Esophagus (tissue), 2 donors: ENCODE measurements around the gene RRP36. TPM values are rescaled to one million over a fixed set of nuclear protein-coding genes. Genes with fewer than 3 reads are reported as not detected.
"Not testable (repeated sequence)": the region's sequence is repeated elsewhere in the genome, so short reads cannot be mapped to it uniquely, and the experiment has no call there.

Source experiments
- H3K27ac ChIP-seq, 2 donors: one replicate each; pipeline ENCODE4 v1.5.1; 2013; ENCODE audit warnings: low read depth in 2 of 2, mild to moderate bottlenecking in 2 of 2, inconsistent platforms in 1 of 2, low read length in 1 of 2, moderate library complexity in 1 of 2
- H3K27me3 ChIP-seq, 2 donors: one replicate each; pipeline ENCODE4 v1.6.1; 2013; ENCODE audit warnings: low read length in 2 of 2, control low read depth in 1 of 2, mild to moderate bottlenecking in 1 of 2; ENCODE audit not compliant: insufficient read depth in 2 of 2, control insufficient read depth in 1 of 2
- H3K36me3 ChIP-seq, 2 donors: one replicate each; pipeline ENCODE4 v1.6.1; 2013; ENCODE audit warnings: low read length in 1 of 2; ENCODE audit not compliant: control insufficient read depth in 2 of 2, insufficient read depth in 2 of 2
- H3K4me1 ChIP-seq, 2 donors: one replicate each; pipeline ENCODE4 v1.6.1; 2013; ENCODE audit warnings: low read length in 1 of 2; ENCODE audit not compliant: control insufficient read depth in 2 of 2, insufficient read depth in 2 of 2
- H3K4me3 ChIP-seq, 2 donors: one replicate each; pipeline ENCODE4 v1.5.1; 2013; ENCODE audit warnings: low read length in 2 of 2, mild to moderate bottlenecking in 2 of 2, low read depth in 1 of 2, moderate library complexity in 1 of 2
- H3K9me3 ChIP-seq, 2 donors: one replicate each; pipeline ENCODE4 v1.6.1; 2013; ENCODE audit warnings: mild to moderate bottlenecking in 2 of 2, low read depth in 1 of 2, low read length in 1 of 2, moderate library complexity in 1 of 2; ENCODE audit not compliant: control insufficient read depth in 2 of 2, insufficient read depth in 1 of 2
- WGBS, 2 donors: extraction: QIAGEN DNeasy Blood & Tissue Kit; methylation state at CpG; one replicate each; pipeline ENCODE4 v1.1.7; 2013; 5-methylcytosine and 5-hydroxymethylcytosine counted together
- polyA plus RNA-seq, 2 donors: library from polyadenylated mRNA; stranded (reverse); fragments of 200-250 nt; gene quantifications; one replicate each; pipeline ENCODE4 v1.2.3, GENCODE V29; 2013
- donor health status: healthy with polysubstance abuse.
- donor health status: Bipolar disorder and iron deficiency.

The RRP36 gene
- polyA plus RNA-seq, 2 donors, result 18.4 to 40.3 TPM

- Histone ChIP-seq H3K36me3 (peaks cover 0 to 29% of the 10 kb centered on the region in 2 donors), H3K4me3 (no peak overlapping the region), H3K27me3 (no peaks in the 10 kb centered on the region), H3K4me1 (no peaks in the 10 kb centered on the region), H3K9me3 (no peaks in the 10 kb centered on the region), H3K27ac (no peak overlapping the region)
- 88 to 93% methylated on average over 2 of the region's 2 CpGs for WGBS, 2 donors
These were observed 12.2 kb downstream of the RRP36 start for GRCh38 chr6:43033496-43034189.

GRCh38 chr6:43034190-43034525, 12.7 kb downstream of the RRP36 start:
- Histone ChIP-seq H3K27ac (no peak overlapping the region), H3K4me1 (no peaks in the 10 kb centered on the region), H3K27me3 (no peaks in the 10 kb centered on the region), H3K4me3 (no peak overlapping the region), H3K36me3 (peaks cover 0 to 29% of the 10 kb centered on the region in 2 donors), H3K9me3 (no peaks in the 10 kb centered on the region)
- 88 to 96% methylated on average over 2 of the region's 2 CpGs for WGBS, 2 donors

GRCh38 chr6:43035495-43036194, 14.2 kb downstream of the RRP36 start:
- Histone ChIP-seq H3K27ac (no peak overlapping the region), H3K27me3 (no peaks in the 10 kb centered on the region), H3K4me3 (no peak overlapping the region), H3K36me3 (peaks cover 0 to 34% of the 10 kb centered on the region in 2 donors), H3K4me1 (no peaks in the 10 kb centered on the region), H3K9me3 (no peaks in the 10 kb centered on the region)
- WGBS, 2 donors, result 68 to 70% methylated on average over 4 of the region's 4 CpGs

GRCh38 chr6:43036712-43037111, 15.3 kb downstream of the RRP36 start:
- Histone ChIP-seq H3K36me3 (peaks cover 0 to 37% of the 10 kb centered on the region in 2 donors), H3K4me1 (no peaks in the 10 kb centered on the region), H3K27me3 (no peaks in the 10 kb centered on the region), H3K9me3 (no peaks in the 10 kb centered on the region), H3K4me3 (no peak overlapping the region), H3K27ac (no peak overlapping the region)
- WGBS, 2 donors, result 90 to 91% methylated on average over 9 of the region's 9 CpGs

- Histone ChIP-seq H3K4me3 (no peak overlapping the region), H3K36me3 (peaks cover 0 to 37% of the 10 kb centered on the region in 2 donors), H3K27me3 (no peaks in the 10 kb centered on the region), H3K27ac (no peak overlapping the region), H3K9me3 (no peaks in the 10 kb centered on the region), H3K4me1 (no peaks in the 10 kb centered on the region)
- 73 to 84% methylated on average over 5 of the region's 5 CpGs for WGBS, 2 donors
These were observed 15.8 kb downstream of the RRP36 start for GRCh38 chr6:43037197-43037596.

GRCh38 chr6:43037706-43038105, 16.3 kb downstream of the RRP36 start:
- Histone ChIP-seq H3K9me3 (no peaks in the 10 kb centered on the region), H3K4me1 (no peaks in the 10 kb centered on the region), H3K4me3 (no peak overlapping the region), H3K36me3 (peaks cover under 1 to 36% of the 10 kb centered on the region in 2 donors), H3K27me3 (no peaks in the 10 kb centered on the region), H3K27ac (no peak overlapping the region)
- 89 to 90% methylated on average over 9 of the region's 9 CpGs for WGBS, 2 donors

GRCh38 chr6:43038727-43039126, 17.3 kb downstream of the RRP36 start:
- H3K36me3 ChIP-seq, result peaks cover 8 to 45% of the 10 kb centered on the region in 2 donors
- no peaks in the 10 kb centered on the region for H3K4me1 ChIP-seq
- 85% methylated on average over 9 of the region's 9 CpGs for WGBS, 2 donors
- H3K27ac ChIP-seq, result no peak overlapping the region
- H3K9me3 ChIP-seq, result no peaks in the 10 kb centered on the region
- H3K27me3 ChIP-seq, result no peaks in the 10 kb centered on the region
- no peak overlapping the region for H3K4me3 ChIP-seq

- Histone ChIP-seq H3K4me3 (no peak overlapping the region), H3K9me3 (no peaks in the 10 kb centered on the region), H3K27me3 (no peaks in the 10 kb centered on the region), H3K27ac (no peak overlapping the region), H3K4me1 (no peaks in the 10 kb centered on the region), H3K36me3 (peaks cover 8 to 49% of the 10 kb centered on the region in 2 donors)
- WGBS, 2 donors, result 94% methylated on average over 18 of the region's 18 CpGs
These were observed 19.3 kb downstream of the RRP36 start for GRCh38 chr6:43040542-43041257.

- H3K36me3 ChIP-seq, result peaks cover 8 to 56% of the 10 kb centered on the region in 2 donors
- H3K27ac ChIP-seq, H3K4me3 ChIP-seq, H3K4me1 ChIP-seq, H3K9me3 ChIP-seq, H3K27me3 ChIP-seq: not testable (repeated sequence)
- WGBS, 2 donors, result 94% methylated on average over 5 to 8 of the region's 8 CpGs
These were observed 20.1 kb downstream of the RRP36 start for GRCh38 chr6:43041475-43041874.
